HG03103 (cell line): ENCODE measurements around the gene CACNG8.
"Not testable (repeated sequence)": the region's sequence is repeated elsewhere in the genome, so short reads cannot be mapped to it uniquely, and the experiment has no call there.

Experiments used
- ATAC-seq: cut with Tn5 transposase; IDR thresholded peaks from one replicate; pipeline ENCODE4 v1.9.1; 2021; ENCODE audit warnings: low read depth; ENCODE audit not compliant: unreplicated experiment

The CACNG8 gene

GRCh38 chr19:53962887-53963431 lies at the start of gene CACNG8:
Gene CACNG8 (plus strand): TSS chr19:53962937.
- ATAC-seq = no peak

GRCh38 chr19:53915000-53915399 lies 47.7 kb upstream of the CACNG8 start:
- no peak for ATAC-seq

GRCh38 chr19:53916004-53916403 lies 46.7 kb upstream of the CACNG8 start:
- ATAC-seq = no peak

- no peak for ATAC-seq
Measured at GRCh38 chr19:53917356-53917755, 45.4 kb upstream of the CACNG8 start.

GRCh38 chr19:53927739-53928138 lies 35.0 kb upstream of the CACNG8 start:
- ATAC-seq = no peak

GRCh38 chr19:53936029-53936428 lies 26.7 kb upstream of the CACNG8 start:
- ATAC-seq = no peak

GRCh38 chr19:53942001-53942786 lies 20.5 kb upstream of the CACNG8 start:
- ATAC-seq = no peak

- no peak for ATAC-seq
Measured at GRCh38 chr19:53944416-53944815, 18.3 kb upstream of the CACNG8 start.

- ATAC-seq = no peak
Measured at GRCh38 chr19:53944933-53945332, 17.8 kb upstream of the CACNG8 start.

- no peak for ATAC-seq
Measured at GRCh38 chr19:53945441-53945840, 17.3 kb upstream of the CACNG8 start.

GRCh38 chr19:53945998-53946397 lies 16.7 kb upstream of the CACNG8 start:
- ATAC-seq = no peak

- ATAC-seq = no peak
Measured at GRCh38 chr19:53947624-53948023, 15.1 kb upstream of the CACNG8 start.

GRCh38 chr19:53948611-53949010 lies 14.1 kb upstream of the CACNG8 start:
- not testable (repeated sequence) for ATAC-seq

GRCh38 chr19:53951436-53951835 lies 11.3 kb upstream of the CACNG8 start:
- no peak for ATAC-seq

GRCh38 chr19:53951947-53952346 lies 10.8 kb upstream of the CACNG8 start:
- no peak for ATAC-seq

GRCh38 chr19:53953383-53953782 lies 9.4 kb upstream of the CACNG8 start:
- no peak for ATAC-seq

GRCh38 chr19:53957448-53958167 lies 5.1 kb upstream of the CACNG8 start:
- no peak for ATAC-seq

- no peak for ATAC-seq
Measured at GRCh38 chr19:53958168-53958571, 4.6 kb upstream of the CACNG8 start.

GRCh38 chr19:53958823-53959757 lies 3.6 kb upstream of the CACNG8 start:
- no peak for ATAC-seq

GRCh38 chr19:53960187-53960586 lies 2.5 kb upstream of the CACNG8 start:
- no peak for ATAC-seq

GRCh38 chr19:53960886-53961285 lies 1.9 kb upstream of the CACNG8 start:
- no peak for ATAC-seq
